HG02943 (cell line): Measurements from ENCODE around the gene RPS26.
"Not testable (repeated sequence)": the region's sequence is repeated elsewhere in the genome, so short reads cannot be mapped to it uniquely, and the experiment has no call there.

Source experiments
- ATAC-seq: cut with Tn5 transposase; IDR thresholded peaks from one replicate; pipeline ENCODE4 v1.9.1; 2021; ENCODE audit warnings: mild to moderate bottlenecking, low read depth, moderate library complexity; ENCODE audit not compliant: unreplicated experiment

The RPS26 gene

DNA sequence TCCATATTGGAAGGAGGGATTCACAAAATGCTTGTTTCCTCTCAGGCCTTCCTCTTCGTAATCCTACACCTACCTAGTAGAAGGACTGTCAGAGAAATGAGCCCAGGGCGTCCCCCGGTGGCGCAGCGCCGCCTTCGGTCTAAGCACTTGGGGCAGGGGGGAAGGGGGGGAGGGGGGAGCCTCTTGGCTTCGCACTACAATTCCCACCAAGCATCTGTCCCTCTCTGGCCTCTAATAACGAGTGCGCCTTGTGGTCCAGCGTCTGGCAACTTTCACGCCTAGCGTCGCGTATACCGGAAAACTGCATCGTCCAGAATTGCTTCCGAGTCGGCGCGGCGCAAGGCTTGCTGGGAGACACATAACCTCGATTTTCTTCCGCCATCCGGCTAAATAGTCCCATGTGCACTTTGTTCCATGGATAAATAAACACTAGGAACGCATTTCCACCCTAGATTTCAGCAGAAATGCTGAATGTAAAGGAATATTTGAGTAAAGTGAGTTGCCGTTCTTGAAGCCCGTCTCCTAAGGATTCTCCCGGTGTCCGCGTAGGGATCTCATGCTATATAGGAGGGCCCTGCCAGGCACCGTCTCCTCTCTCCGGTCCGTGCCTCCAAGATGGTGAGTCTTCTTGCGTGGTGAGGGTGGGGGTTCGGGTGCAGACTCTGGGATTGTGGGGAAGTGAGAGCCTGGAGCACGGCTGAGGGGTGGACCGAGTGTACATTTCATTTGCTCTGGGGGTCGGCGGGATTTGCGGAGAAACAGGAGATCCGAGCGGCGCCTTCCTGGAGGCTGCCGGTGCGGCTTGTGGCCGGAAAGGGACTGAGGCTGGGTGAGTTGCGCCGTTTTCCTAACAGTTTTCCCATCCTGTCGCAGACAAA lies at the start of gene RPS26:
RPS26 (plus strand) TSS at position 367 of the 878 bp plus-strand sequence; CDS start at position 616, 249 bp downstream.
- peak; percentile 95 for ATAC-seq

DNA sequence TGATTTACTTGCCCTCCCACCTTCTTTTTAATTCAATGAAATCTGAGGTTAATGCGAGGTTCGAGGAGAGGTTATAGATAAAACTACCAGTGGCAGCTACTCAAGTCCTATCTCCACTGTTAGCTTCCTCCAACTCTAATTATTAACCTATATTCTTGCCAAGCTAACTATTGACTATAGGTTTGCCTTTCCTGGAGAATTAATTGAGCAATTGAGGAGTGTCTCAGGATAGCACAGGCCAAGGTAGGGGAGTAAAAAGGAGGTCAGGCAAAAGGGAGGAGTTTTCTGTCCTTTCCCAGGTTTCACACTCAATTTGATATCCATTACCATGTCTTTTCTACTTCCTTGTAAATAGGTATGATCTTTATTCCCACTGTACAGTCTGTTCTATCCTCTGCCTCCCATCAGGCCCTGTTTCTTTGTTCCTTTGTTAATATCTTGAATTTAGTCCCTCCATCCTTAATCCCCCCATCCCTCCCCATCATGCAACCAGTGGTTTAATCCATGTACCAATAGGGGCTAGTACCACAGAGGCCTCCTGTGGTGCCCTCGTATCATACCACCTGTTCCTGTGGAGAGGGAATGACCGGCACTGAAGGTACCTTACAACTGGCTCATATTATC lies 48.4 kb upstream of the RPS26 start:
- ATAC-seq: no peak

DNA sequence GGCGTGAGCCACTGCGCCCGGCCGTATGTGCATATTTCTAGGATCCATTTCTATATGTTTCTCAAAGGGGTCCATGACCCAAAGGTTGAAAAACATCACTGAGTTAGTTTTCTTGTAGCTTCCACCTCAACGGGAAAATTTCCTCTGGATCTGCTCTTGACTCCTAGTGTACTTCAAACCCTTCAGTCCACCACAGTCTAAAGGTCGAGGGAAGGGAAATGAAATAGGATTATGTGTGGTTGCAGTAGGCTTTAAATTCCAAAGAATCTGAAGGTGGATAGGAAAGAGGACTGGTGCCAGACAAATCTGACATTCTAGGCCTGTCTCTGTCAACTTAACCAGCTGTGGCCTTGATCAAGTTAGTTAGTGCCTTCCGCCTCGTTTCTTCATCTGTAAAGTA lies 46.4 kb upstream of the RPS26 start:
- no peak for ATAC-seq

DNA sequence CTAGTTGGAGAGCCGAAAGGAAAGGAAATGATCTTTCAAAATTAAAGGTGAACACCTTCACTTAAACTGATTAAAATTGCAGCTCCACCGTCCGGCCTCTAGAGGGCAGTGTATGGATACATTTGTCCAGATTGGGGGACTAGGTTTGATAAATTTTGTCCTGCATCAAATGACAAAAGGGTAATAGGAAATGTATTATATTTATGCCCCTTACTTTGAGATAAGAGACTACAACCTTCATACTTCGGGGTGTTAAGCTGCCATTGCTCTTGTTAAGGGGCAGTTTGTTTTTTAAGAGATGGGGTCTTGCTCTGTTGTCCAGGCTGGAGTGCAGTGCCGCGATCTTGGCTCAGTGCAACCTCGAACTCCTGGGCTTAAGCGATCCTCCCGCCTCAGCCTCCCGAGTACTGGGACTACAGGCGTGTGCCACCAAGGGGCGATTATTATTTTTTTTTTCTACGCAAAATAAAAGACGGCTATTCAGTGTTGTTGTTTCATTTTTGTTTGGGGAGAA lies 45.5 kb upstream of the RPS26 start:
- no peak for ATAC-seq

DNA sequence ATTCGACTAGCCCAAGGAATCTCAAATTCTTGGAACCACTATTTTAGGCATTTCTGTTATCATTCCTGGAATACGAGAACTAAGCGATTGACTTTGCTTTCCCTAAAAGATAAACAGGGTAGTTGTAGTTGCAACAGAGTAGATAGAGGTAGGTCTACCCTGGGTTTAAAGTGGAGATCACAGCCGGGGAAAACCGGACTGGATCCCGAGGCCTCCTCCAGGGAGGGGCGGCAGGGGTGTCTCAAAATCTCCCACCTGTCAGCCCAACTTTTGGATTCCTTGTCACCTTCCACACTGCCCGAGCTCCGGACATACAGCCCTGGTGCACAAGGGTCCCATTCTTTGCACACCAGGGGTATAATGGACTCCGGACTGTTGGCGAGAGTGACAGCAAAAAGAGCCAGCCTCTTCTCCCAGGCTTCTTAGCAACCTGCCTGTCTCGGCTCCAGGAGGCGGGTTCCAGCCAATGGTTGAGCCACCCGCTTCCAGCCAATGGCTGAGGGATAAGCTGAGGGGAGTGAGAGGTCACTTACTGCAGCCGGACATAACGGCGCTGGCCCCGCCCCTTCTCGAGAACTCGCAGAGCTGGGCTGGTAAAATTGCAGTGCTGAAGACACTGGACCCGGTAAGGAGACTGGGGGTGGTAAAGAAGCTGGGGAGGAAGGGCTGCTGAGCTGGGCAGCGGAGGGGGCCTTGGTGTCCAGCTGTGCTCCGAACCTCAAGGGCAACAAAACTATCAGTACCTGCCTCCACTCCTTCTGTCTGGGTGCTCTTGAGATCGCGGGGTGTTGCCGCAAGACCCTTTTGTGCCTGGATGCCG lies 44.8 kb upstream of the RPS26 start, which contains the start of gene SUOX:
SUOX (plus strand) TSS at position 562 of the 820 bp plus-strand sequence. CDS start 4,946 bp downstream, outside the sequence.
- ATAC-seq: peak; percentile 98

DNA sequence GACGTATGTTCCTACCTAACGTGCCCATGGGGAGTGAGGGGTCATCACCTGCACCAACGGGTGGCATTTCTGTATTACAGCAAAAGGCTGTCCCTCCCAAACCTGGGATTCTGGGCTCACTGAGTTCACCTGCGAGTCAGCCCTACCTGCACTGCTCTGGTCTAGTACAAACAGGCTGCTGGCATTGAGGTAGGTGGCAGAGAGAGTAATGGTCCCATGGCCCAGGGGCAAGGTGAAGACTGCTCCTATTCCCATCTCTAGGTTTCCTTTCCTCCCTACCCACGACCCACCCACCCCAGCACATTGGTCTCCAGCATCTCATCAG lies 44.2 kb upstream of the RPS26 start:
- ATAC-seq: peak; percentile 8

DNA sequence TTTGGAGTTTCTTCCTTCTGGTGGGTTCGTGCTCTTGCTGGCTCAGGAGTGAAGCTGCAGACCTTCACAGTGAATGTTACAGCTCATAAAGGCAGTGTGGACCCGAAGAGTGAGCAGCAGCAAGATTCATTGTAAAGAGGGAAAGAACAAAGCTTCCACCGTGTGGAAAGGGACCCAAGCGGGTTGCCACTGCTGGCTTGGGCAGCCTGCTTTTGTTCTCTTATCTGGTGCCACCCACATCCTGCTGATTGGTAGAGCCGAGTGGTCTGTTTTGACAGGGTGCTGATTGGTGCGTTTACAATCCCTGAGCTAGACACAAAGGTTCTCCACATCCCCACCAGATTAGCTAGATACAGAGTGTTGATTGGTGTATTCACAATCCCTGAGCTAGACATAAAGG lies 42.2 kb upstream of the RPS26 start:
- ATAC-seq: not testable (repeated sequence)

DNA sequence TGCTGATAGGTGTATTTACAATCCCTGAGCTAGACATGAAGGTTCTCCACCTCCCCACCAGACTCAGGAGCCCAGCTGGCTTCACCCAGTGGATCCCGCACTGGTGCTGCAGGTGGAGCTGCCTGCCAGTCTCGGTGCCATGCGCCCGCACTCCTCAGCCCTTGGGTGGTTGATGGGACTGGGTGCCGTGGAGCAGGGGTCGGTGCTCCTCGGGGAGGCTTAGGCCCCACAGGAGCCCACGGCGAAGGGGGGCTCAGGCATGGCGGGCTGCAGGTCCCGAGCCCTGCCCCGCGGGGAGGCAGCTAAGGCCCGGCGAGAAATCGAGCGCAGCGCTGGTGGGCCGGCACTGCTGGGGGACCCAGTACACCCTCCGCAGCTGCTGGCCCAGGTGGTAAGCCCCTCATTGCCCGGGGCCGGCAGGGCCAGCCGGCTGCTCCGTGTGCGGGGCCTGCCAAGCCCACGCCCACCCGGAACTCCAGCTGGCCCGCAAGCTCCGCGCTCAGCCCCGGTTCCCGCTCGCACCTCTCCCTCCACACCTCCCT lies 41.6 kb upstream of the RPS26 start:
- ATAC-seq: not testable (repeated sequence)

DNA sequence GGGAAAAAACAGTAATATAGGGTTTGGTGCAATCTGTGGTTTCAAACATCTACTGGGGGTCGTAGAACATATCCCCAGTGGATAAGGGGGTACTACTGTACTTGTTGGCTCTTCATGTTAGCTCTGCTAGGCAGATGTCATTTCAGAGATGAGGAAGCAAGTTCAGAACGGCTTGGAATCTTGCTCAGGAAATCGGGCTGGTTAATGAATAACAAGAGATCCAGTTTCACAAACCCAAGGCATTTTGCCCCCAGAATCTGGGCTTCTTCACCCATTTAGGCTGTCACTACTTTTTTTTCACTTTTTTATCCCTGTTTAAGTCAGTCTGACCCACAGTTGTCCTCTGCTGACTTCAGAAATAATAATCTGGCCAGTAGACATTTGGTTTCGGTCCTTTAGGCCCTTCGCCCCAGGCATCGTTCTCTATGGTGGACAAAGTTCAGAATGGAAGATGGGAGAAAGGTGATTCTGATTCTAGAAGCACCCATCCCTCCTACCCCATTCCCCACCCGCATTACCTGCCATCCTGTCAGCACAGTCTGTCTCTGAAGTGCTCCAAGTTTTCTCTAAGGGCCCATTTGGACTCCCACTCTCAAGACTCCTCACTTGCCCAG lies 40.1 kb upstream of the RPS26 start:
- ATAC-seq: no peak

DNA sequence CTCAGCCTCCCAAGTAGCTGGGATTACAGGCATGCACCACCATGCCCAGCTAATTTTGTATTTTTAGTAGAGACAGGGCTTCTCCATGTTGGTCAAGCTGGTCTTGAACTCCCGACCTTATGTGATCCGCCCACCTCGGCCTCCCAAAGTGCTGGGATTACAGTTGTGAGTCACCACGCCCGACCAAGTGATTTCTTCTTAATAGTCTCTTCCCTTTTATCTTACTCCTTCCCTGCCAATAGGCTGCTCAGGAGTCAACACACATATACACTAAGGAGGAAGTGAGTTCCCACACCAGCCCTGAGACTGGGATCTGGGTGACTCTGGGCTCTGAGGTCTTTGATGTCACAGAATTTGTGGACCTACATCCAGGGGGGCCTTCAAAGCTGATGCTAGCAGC lies 38.3 kb upstream of the RPS26 start:
- ATAC-seq: not testable (repeated sequence)

DNA sequence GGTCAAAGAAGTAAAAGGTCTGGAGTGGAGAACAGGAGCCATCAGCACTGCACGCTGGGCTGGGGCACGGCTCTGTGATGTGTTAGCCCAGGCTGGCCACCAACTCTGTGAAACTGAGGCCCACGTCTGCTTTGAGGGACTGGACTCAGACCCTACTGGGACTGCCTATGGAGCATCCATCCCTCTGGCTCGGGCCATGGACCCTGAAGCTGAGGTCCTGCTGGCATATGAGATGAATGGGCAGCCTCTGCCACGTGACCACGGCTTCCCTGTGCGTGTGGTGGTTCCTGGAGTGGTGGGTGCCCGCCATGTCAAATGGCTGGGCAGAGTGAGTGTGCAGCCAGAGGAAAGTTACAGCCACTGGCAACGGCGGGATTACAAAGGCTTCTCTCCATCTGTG lies 37.5 kb upstream of the RPS26 start:
- no peak for ATAC-seq

DNA sequence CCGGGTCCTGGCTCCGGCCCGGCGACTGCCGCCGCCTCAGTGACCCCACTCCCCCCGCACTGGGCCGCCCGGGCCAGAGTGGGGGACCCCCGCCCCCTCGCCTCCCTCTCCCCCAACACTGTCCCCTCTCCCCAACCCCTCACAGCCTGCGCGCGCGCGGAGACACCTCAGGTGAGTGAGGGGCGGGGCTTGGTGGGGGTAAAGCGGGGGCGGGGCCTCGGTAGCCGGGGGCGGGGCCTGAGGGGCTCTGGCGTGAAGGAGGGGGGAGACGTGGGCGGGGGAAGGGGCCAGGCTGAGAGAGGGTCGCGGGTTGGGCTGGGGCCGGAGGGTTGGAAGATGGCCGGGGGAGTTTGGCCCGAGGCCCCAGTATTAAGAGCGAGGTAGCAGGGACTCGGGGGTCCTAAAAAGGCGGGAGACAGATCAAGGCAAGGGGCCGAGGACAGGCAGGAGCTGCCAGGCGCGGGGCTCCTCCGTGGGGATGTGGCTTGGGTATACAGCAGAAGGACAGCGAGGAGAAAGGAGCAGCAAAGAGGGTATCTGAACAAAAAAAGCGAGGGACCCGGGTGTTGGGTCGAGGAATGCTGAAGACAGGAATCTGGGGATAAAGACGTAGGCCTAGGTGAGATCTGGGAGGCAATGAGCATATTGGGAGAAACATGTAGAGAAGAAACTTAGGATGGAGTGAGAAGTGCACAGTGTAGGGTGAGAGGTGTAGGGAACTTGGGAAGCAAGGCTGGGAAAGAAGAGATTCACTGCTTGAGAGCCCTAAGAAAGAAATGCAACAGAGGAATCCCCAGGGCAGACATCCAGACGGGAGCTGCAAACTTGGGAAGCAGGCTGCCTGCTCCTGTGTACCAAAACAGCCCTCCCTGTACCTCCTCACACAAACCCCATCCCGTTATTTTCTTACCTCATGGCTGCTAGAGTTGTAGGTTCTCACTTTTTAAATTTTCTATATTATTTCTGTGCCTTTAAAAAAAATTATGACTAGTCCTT lies 33.9 kb upstream of the RPS26 start:
- no peak for ATAC-seq

DNA sequence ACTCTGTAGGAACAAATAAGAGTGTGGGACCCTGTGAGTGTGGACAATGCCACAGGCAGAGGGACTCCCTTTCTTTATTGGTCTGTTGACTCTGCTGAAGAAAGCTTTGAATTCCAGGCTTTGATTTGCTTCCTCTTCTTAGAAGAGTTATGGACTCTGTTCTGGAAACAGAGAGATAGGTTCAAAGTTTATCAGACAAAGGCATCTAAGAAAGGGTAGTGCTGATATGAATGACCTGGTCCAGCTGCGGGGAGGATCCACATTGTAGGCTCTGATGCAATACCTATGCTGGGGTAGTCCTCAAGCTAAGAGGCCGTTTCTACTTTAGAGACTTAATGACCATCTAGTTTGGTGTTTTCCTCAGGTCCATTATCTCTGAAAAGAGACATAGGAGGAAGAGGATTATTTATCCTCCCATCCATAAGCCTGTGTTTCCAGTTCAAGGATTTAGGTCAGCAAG lies 31.6 kb upstream of the RPS26 start:
- ATAC-seq: no peak

DNA sequence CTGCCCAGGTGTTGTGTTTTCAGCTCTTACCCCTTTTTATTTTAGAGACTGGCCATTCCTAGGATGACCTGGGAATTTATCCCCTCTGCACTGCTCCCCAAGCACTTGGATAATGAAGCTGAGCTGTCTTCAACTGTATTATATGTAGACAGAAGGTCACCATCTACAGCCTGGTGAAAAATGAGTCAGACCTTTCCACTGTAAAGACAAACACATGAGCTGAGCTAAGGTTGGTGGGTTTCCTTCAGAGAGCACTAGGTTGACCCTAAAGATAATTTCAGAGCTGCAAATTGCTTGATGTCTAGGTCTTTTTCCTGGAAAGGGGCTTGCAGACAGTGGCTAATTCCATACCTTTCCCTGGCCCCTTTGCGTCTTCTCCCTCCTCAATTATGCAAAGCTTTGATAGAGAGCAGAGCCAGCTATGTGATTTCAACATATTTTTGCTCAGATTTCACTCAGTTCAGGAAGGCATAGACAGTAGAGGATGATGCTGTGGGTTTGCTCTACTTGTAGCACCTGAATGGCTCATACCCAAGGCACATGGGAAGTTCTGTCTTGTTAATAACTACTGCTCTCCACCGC lies 30.1 kb upstream of the RPS26 start:
- ATAC-seq: no peak

DNA sequence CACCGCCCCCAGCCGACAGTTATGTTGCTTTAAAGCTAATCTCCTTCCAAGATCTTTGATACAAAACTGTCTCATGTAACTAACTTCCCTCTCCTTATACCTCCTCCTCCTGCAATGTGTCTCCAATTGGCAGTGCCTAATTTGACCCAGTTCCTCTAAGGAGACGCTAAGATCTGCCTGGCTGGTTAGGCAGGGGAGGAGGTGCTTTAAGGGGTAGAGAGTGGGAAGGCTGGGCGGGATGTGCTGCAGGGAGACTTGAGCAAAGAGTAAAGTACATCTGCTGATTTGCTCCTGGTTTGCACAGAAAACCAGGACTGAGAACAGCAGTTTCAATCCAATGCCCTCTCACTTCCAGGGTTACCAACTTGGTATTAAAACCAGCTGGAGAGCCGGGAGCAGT lies 28.2 kb upstream of the RPS26 start:
- no peak for ATAC-seq

DNA sequence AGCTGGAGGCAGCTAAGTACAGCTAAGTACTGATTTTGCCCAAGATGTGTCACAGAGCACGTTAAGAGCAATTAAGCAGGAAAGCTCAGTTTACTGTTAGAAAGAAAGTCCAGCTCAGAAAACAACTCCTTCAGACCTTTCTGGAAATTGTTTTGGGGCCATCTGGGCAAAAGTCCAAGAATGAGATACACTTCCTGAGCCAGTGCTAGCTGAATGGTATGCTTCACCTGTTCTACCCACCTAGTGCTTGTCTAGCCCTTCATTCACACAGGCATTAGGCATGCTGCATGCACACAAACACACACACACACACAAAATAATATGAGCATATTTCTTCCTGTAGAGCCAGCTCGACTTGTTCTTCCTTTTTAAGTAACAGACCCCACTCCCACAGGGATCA lies 27.5 kb upstream of the RPS26 start:
- no peak for ATAC-seq

DNA sequence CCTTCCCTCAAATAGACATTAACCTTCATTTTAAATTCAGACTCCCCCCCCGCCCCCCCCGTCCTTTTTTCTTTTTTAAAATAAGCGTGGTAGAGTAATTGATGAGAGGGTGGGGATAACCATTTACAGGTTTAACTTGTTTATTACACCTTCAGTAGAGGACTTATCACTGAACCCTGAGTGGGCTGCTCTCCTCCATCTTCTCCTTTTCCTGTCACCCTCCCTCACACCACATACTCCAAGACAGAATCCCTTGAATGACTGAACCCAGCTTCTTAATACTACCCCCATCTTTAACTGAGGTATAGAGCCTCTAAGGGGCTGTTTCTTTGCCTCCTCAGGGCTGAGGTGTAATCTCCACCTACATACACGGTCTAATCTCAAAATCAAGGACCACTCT lies 24.5 kb upstream of the RPS26 start:
- ATAC-seq: no peak

DNA sequence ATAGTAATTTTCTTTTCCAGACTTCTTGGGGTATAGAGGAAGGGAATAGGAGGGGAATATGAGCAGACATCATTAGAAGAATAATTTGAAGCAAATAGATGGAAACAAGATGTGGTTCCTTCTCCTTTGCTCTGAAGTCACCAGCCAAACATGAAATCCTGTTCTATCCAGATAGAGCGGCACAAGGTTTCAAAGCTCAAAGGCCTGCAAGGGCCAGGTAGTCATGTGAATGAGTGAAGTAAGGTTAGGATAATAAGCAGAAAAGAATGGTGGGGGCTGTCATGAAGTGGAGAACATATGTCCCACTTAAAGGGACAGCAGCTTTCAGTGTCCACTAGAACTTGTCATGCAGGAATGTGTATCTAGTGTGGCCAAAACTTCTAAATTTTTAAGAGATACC lies 23.4 kb upstream of the RPS26 start:
- ATAC-seq: no peak
